ENCODE results near the gene TOP1.

The TOP1 gene

DNA sequence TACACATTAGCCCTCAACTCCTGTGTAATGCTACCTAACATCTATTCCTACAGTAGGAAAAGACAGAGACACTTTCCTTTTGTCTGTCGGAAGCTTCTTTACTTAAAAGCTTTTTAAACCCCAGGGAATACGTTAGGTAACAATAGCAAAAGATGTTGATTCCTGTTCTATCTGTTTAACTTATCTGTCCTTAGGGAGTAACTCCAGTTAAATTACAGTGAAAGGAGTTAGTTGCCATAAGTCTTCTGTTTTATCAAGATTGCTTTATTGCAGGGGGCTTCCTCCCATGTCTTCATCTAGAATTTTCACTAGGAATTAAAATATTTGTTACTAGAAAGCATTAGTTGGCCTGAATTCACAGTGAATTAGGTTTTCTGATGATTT is 26.2 kb downstream of the TOP1 start:
- Histone ChIP-seq H3K27me3 (no peaks in the 10 kb centered on the region), H3K27ac (no peak overlapping the region), H3K4me1 (peaks cover 0 to 86% (median 42%) of the 10 kb centered on the region in 4 donors), H3K36me3 (no peaks in the 10 kb centered on the region), H3K4me3 (no peak overlapping the region), H3K9me3 (no peaks in the 10 kb centered on the region)
- TF ChIP-seq, protein P1, sequence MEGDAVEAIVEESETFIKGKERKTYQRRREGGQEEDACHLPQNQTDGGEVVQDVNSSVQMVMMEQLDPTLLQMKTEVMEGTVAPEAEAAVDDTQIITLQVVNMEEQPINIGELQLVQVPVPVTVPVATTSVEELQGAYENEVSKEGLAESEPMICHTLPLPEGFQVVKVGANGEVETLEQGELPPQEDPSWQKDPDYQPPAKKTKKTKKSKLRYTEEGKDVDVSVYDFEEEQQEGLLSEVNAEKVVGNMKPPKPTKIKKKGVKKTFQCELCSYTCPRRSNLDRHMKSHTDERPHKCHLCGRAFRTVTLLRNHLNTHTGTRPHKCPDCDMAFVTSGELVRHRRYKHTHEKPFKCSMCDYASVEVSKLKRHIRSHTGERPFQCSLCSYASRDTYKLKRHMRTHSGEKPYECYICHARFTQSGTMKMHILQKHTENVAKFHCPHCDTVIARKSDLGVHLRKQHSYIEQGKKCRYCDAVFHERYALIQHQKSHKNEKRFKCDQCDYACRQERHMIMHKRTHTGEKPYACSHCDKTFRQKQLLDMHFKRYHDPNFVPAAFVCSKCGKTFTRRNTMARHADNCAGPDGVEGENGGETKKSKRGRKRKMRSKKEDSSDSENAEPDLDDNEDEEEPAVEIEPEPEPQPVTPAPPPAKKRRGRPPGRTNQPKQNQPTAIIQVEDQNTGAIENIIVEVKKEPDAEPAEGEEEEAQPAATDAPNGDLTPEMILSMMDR (IDR thresholded peaks at IDR 0.05), result no peak
- DNase-seq, result no peak
- intact Hi-C loops (cut with DNase I; ENCODE audit: low total_unique reads), result no loop called here

DNA sequence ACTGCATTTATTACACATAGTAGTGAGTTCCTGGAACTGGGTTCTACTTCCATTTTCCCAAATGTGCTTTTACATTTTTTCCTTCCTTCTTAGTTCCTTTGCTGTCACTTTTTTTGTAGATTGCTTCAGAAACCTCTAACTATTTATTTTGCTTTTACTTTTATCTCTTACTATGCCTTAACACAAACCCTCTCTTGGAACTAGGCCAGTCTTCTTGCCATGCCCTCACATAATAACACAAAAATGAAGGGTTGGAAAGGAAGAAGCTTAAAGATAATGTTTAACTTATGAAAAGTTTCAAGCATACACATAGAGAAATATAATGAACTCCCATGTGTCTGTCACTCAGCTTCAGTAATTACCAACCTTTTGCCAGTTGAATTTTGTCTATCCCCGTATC is 27.1 kb downstream of the TOP1 start:
- H3K4me1 ChIP-seq, result peaks cover 0 to 78% (median 34%) of the 10 kb centered on the region in 4 donors
- intact Hi-C loops (cut with DNase I; ENCODE audit: low total_unique reads), result no loop called here
- no peaks in the 10 kb centered on the region for H3K27me3 ChIP-seq
- no peaks in the 10 kb centered on the region for H3K9me3 ChIP-seq
- H3K36me3 ChIP-seq, result no peaks in the 10 kb centered on the region
- DNase-seq, result no peak
- TF ChIP-seq, protein P1 (IDR thresholded peaks at IDR 0.05), result no peak
- H3K27ac ChIP-seq, result no peak overlapping the region
- no peak overlapping the region for H3K4me3 ChIP-seq

DNA sequence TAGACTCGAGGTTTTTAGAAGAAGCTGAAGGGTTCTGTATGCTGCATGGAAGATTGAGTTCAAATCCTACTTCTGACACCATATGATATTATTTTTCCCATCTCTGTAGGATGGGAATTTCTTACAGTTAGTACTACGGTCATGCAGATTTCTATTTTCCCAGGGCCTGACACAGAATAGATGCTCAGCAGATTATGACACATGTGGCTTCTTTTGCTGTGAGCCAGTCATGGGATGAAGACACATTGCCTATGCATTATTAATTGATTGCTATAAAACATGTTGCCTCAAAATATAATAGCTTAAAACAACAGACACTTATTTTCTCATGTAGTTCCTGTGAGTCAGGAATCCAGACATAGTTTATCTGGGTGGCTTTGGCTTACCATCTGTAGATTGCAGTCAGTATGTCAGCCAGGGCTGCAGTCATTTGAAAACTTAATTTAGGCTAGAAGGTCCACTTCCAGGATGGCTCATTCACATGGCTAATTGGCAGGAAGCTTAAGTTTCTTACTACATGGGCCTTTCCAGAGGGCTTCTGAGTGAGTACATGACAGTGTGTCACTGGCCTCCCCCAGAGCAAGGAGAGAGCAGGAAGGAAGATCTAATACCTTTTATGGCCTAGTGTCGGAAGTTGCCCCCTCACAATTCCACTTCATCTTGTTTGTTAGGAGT is 29.5 kb downstream of the TOP1 start:
- Histone ChIP-seq H3K36me3 (peaks cover 0 to 8% (median 4%) of the 10 kb centered on the region in 3 donors), H3K4me1 (peaks cover 0 to 53% (median 15%) of the 10 kb centered on the region in 4 donors), H3K27ac (no peak overlapping the region), H3K9me3 (no peaks in the 10 kb centered on the region), H3K4me3 (no peak overlapping the region), H3K27me3 (no peaks in the 10 kb centered on the region)
- TF ChIP-seq, protein P1 (IDR thresholded peaks at IDR 0.05), result no peak
- DNase-seq, result no peak
- intact Hi-C loops (cut with DNase I; ENCODE audit: low total_unique reads), result no loop called here

DNA sequence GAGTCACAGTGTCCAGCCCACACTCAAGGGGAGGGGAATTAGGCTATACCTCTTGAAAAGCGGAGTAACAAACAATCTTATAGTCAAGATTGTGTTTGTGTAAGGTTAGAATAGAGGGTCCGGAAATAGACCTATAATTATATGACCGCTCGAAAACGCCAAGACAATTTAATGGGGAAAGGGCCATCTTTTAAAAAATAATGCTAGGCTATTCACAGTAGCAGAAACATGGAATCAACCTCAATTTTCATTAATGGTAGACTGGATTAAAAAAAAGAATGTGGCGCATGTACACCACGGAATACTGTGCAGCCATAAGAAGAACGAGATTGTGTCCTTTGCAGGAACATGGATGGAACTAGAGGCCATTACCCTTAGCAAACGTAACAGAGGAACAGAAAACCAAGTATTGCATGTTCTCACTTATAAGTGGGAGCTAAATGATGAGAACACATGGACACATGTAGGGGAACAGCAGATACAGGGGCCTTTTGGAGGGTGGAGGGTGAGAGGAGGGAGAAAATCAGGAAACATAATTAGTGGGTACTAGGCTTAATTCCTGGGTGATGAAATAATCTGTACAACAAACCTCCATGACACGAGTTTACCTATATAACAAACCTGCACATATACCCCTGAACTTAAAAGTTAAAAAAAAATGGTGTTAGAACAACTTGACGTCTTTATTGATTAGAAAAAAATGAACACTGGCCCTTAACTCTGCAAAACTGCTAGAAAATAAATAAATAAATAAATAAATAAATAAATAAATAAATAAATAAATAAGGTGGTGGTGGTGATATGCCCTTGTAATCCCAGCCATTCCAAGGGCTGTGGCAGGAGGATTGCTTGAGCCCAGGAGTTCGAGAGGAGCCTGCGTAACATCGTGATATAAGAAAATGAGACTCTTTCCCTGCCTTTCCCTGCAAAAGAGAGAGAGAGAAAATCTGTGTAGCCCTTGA is 30.3 kb downstream of the TOP1 start:
- H3K27ac ChIP-seq, result no peak overlapping the region
- H3K4me3 ChIP-seq, result no peak overlapping the region
- H3K27me3 ChIP-seq, result no peaks in the 10 kb centered on the region
- no peak for DNase-seq
- peaks cover 0 to 45% (median 12%) of the 10 kb centered on the region in 4 donors for H3K4me1 ChIP-seq
- peaks cover 0 to 9% (median 8%) of the 10 kb centered on the region in 3 donors for H3K36me3 ChIP-seq
- no peaks in the 10 kb centered on the region for H3K9me3 ChIP-seq
- intact Hi-C loops (cut with DNase I; ENCODE audit: low total_unique reads), result no loop called here
- TF ChIP-seq, protein P1 (IDR thresholded peaks at IDR 0.05), result no peak

DNA sequence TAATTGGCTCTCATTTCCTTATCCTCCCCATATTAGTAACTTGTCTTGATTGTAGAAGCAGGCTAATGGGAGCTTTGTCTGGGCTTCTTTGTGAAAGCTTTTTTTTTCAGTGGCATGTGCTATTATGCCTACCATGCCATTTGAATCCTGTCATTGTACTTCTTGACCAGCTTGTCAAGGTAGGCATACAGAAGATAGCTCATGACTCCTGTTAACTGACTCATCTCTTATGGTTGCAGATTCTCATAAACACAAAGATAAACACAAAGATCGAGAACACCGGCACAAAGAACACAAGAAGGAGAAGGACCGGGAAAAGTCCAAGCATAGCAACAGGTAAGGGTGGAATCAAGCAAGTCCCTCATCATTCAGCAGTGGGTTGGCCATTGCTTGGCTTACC is 32.5 kb downstream of the TOP1 start:
- DNase-seq, result no peak
- Histone ChIP-seq H3K27ac (no peak overlapping the region), H3K36me3 (peaks cover 0 to 15% (median 8%) of the 10 kb centered on the region in 3 donors), H3K27me3 (no peaks in the 10 kb centered on the region), H3K9me3 (no peaks in the 10 kb centered on the region), H3K4me3 (no peak overlapping the region), H3K4me1 (peaks cover 0 to 33% (median 10%) of the 10 kb centered on the region in 4 donors)
- intact Hi-C loops (cut with DNase I; ENCODE audit: low total_unique reads), result no loop called here
- TF ChIP-seq, protein P1 (IDR thresholded peaks at IDR 0.05), result no peak

Data from tibial artery (tissue), 4 donors.